Hindlimb muscle (tissue), 1 donor: Measurements from ENCODE around the gene GPC5. TPM values are rescaled to one million over a fixed set of nuclear protein-coding genes. Genes with fewer than 3 reads are reported as not detected.
A peak's percentile ranks its signal among the peaks of the same experiment; 100 is the strongest.

Experiments used
- DNase-seq: peaks from one replicate; pipeline ENCODE4 v3.0.0-alpha.2; 2013
- polyA plus RNA-seq: library from polyadenylated mRNA; unstranded; fragments of 120-200 nt; gene quantifications from one replicate; pipeline ENCODE4 v1.2.1, GENCODE V29; 2013; ENCODE audit not compliant: insufficient read length

Gene GPC5
- polyA plus RNA-seq, 1 donor: 0.48 TPM

DNA sequence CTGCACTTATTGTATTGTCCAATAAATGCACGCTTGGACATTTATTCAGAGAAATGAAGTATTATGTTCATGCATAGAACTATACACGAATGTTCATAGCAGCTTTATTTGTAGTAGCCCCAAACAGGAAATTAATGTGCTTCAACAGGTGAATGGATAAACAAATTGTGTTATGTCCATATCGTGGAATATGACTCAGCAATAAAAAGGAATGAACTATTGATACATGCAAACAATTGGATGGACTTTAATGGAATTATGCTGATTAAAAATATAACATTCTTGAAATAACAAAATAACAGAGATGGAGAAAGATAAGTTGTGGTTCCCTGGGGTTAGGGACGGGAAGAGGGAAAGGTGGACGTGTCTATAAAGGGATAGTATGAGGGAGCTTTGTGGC, 65.9 kb downstream of the GPC5 start:
- no peak for DNase-seq

DNA sequence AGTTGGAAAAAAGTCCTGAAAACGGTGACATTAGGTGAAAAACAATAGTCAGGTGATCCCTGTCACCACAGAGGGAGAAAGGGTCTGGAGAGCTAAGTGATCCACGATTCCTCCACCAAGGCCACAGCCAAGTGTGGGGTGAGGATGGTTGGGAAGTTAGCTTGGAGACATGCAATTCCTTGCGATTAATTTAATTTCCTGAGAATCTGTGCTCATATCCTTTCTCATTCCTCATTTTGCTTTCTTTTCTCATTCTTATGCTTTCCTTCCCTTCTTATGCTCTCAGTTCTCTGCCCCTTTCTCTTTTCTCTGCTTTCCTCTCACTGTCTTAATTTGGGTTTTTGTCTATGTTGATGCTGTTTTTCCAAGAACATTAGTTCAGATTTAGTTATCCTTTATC, 68.8 kb downstream of the GPC5 start:
- DNase-seq: no peak

DNA sequence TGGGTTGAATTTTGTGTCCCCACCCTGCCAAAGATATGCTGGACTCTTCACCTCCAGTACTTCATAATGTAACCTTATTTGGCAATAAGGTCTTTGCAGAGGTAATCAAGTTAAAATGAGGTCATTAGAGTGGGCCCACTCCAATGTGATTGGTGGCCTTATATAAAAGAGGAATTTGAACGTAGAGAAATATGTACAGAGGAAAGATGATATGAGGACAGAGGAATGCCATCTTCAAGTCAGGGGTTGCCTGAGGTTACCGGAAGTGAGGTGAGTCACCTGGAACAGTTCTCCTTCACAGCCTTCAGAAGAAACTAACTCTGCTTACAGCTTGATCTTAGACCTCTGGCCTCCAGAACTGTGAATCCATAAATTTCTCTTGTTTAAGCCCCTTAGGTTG, 69.9 kb downstream of the GPC5 start:
- no peak for DNase-seq

DNA sequence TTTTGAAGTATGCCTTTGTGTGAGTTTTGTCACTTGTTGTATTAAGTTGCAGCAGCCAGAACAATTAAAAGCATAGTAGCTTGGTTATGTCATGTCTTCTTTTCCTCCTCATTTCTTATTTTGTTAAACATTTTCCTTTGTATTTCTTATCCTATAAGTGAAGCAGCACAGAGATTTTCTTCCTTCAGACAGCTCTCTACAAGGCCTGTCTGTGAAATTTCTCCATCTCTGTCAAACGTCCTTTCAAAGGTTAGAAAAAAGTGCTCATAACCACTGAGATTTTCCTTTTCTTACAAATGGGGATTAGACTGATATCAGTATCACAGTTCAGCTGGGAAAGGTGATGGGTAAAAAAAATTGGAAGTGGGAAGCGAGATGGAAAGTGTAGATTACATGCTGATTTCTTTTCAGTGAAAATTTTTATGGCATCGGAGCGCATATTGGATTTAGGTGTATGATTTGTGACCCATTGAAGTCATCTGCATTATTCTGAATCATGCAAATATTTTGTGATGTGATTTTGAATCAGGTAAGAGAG, 71.7 kb downstream of the GPC5 start:
- no peak for DNase-seq

DNA sequence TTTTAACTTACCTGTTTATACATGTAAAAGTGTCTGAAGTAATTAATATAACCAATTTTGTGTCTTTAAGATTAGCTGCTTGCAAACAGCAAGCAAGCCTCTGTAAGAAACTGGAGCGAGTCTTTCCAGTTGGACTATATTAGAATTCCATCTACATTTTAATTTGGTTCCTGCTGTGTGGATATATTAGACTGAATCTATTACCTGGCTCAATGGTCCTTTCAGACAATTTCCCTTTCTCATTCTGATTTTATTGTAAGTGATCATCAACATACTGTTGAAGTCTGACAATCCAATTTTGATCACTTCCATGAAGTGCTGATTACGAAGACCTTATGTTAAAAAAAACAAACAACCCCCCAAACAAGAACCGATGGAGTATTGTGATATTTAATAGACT, 72.3 kb downstream of the GPC5 start:
- no peak for DNase-seq

DNA sequence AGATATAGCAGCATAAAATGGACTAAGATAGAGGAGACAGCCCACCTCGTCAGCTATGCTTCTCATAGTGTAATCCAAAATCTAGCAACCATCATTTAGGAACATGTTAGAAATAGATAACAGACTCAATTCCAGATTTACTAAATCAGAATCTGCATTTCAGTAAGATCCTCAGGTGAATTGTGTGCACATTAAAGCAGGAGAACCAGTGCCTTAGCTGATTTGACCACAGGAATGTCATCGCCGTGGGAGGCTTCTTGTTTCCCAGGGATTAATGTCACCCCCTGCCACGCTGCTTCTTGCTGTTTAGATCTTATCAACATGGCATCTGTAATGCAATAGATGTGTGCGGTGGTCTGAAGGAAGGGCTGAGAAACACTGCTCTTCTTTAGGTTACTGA, 84.0 kb downstream of the GPC5 start:
- DNase-seq: no peak

DNA sequence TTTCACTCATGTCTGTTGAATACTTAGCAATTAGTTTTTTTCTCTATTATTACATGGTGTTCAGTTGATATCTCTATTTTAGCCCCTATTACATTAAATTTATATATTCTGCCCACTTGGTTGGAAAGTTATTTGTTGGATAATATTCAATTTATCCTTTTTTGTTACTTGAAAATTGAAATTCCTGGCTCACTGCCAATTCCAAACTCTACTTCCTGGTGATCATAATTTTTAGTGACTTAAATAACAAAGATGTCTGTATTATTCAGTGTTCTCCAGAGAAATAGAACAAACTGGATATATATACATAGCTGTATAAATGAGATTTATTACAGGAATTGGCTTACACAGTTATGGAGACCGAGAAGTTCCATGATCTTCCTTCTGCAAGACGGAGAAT, 93.6 kb downstream of the GPC5 start:
- DNase-seq: no peak

DNA sequence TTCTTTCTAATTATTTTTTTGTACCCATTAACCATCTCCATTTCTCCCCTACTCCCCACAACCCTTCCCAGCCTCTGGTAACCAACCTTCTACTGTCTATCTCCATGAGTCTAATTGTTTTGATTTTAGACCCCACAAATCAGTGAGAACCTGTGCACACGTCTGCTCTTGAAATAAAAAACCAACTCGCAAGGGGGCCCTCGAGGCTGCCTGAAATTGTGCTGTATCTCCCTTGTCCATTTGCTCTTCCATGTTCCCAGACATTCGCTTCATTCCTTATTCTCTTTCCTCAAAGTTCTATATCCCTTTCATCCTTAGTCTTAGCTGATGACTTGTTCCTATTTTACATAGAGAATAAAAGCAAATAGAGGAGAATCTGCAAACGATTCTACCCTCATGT, 95.0 kb downstream of the GPC5 start:
- DNase-seq: no peak

DNA sequence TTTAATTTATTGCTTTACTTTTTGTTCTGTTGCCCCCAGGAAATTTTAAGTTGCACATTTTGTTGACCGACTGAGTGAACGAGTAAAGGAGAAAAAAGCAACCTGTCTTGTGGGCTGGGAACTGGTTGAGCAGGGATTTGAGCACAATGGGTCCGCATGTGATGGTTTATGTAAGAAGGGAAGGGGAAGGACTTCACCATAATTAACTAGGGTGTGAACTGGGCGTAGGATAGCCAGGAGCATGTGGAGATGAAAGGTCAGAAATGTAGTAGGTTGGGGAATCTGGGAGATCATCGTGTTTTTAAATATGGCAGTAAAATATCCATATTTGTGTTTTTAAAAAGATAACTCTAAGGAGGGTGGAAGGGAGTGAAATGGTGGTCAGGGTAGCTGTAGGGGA, 99.9 kb downstream of the GPC5 start:
- no peak for DNase-seq

DNA sequence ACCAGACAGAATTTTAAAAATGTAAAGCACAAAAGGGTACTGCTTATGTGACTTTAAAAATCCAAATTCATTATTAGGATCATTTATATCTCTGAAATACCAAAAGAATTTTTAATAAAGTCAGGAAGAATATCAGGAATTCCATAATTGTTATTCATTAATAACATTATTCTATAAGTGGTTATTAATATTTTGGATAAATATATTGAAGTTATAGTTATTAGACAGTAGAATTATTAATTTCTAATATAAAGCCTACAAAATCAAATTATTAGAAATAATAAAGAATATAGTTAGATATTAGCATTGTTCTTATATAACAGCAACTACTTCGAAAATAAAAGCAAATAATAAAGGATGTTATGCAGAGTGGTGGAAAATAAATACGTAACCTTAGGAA, 105.8 kb downstream of the GPC5 start:
- DNase-seq: no peak

DNA sequence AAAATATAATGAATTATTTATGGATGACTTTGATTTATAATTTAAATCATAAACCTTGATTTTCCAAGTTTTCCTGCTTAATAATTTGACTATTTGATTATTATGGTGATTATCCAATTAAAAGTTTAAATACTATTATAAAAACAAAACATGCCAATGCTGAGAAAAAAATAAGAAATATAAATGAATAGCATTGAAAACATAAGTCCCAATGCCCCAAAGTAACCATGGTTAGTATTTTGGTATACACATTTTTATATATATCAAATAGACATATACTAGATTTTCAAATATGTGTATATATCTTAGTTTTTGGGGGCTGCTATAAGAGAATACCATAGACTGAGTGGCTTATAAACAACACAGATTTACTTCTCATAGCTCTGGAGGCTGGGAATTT, 108.3 kb downstream of the GPC5 start:
- no peak for DNase-seq

DNA sequence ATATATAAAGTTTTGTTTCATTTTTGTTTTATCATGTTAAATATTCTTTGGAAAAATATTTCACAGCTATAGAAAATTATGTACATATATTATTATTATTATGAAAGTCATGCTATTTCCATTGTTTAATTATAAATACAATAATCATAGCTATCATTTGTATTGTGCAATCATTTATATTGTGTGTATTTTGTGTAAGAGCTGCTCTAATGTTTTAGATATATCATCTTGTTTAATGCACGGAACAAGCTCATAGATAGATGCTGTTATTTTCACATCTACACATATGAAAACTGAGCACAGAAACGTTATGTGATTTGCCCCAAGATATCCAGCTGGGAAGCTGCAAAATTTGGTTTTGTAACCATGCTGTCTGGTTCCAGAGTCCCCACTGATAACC, 111.6 kb downstream of the GPC5 start:
- DNase-seq: no peak

DNA sequence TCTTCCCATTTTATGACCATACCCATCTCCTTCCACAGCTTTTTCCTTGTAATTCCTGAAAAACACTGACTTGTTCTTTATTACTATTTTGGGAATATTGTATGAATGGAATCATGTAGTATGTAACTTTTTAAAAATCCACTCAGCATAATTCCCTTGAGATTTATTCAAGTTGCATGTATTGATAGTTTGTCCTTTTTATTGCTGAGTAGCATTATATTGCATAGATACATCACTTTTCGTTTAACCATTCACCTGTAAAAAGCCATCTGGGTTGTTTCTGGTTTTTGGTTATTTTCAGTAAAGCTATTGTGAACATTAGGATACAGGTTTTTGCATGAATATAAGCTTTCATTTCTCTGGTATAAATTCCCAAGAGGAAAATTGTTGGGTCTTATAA, 115.4 kb downstream of the GPC5 start:
- DNase-seq: no peak

DNA sequence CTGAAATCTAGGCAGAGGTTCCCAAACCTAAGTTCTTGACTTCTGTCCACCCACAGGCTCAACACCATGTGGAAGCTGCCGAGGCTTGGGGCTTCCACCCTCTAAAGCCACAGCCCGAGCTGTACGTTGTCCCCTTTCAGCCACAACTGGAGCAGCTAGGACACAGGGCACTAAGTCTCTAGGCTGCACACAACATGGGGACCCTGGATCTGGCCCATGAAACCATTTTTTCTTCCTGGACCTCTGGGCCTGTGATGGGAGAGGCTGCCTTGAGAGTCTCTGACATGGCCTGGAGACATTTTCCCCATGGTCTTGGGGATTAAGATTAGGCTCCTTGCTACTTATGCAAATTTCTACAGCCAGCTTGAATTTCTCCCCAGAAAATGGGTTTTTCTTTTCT, 118.4 kb downstream of the GPC5 start:
- DNase-seq: no peak

DNA sequence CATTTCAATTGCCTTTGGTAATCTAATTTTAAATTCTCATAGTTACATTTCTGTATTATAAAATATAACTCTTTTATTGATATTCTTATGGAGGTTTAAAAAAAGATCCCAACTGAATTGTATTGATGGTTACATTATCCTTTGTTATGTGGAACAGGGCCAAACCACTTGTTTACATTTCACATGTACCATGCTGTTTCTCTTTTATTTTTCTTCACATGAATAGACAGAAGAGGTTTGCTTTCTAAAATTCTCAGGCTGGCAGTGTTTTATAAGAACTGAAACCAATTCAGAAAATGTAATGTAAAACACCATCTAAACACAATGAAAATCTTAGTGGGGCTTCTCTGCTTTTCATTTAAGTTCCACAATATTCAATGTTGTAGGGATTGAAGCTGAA, 122.5 kb downstream of the GPC5 start:
- no peak for DNase-seq

DNA sequence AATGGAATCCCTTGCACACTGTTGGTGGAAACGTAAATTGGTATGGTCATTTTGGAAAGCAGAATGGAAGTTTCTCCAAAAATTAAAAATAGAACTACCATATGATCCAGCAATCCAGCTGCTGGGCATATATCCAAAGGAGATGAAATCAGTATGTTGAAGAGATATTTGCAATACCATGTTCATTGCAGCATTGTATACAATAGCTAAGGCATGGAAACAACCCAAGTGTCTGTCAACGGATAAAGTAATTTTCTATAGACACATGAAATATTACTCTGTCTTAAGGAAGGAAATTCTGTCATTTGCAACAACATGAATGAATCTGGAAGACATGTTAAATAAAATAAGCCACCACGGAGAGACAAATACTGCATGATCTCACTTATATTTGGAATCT, 124.7 kb downstream of the GPC5 start:
- peak; percentile 9 for DNase-seq

DNA sequence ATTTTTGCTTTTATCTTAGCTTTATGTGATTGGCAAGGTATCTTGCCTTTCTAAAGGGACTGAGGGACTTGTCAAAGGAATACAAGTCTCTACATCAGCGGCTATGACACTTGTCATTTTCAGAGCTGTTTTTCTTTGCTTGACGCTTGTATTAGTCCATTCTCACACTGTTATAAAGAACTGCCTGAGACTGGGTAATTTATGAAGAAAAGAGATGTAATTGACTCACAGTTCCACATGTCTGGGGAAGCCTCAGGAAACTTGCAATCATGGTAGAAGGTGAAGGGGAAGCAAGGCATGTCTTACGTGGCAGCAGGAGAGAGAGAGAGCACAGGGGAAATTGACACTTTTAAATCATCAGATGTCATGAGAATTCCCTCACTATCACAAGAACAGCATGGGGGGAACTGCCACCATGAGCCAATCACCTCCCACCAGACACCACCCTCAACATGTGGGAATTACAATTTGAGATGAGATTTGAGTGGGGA, 128.2 kb downstream of the GPC5 start:
- DNase-seq: no peak

DNA sequence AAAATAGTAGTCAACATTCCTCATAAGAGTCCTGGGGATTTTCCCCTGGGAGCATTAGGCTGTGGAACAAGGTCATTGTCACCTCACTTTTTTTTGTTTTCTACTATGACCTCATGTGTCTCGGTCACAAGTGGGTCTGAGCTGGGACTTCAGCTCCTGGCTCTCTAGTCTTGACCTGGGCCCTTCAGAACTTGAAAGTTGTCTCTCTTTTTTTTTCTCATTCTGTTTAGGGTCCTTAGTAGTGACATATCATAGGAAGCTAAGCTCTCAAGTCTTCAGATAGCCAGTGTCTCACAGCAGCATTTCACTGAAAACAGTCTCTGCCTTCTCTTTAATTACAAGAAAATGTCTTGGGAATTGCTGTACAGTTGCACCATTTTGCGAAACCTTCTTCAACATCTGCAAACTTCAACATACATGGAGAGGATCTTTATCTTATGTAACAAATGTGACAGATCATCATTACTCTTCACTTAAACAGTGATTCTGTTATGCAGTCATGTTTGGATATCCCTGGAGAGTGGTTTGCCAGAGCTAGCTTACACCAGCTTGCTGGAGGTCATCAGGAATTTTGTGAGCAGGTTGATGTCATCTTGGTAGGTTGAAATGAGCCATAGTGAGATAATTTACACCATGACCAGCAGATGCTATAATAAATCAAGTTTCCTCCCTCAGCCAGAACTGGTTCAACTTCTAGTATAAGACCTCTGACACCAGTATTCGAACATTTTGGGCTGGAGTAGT, 131.5 kb downstream of the GPC5 start:
- DNase-seq: no peak

DNA sequence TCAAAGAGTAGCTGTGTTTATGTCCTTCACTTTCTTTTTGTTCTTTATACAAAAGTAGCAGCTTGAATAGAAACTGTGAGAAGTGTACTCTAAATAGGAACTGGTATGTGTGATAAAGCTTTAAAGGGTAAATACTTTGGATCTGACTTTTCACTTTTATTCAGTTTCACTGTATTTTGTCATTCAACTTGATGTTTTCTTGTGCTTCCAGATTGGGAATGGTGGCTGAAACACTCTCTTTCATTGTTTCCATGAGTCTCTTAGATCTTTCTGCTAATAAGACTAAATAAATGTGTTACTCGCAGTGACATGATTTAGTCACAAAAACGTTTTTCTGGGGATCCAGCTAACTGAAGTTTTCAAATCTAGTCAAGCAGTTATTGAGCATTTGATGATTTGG, 133.2 kb downstream of the GPC5 start:
- DNase-seq: no peak

DNA sequence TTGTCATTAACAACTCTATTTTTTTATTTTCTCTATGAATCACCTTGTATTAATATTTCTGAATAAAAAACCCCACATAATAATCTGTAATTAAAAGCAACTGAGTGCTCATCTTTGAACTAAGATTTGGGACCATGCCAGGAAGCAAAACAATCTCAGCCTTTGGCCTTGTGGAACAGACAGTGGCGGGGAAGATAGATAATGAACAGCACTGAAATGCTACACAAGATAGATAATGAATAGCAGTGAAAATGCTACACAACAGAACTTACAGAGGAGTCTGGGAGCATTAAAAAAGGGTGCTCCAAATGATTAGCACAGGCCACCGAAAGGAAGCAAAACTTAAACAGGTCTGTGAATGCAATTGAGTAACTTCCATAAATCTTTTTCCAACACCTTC, 134.9 kb downstream of the GPC5 start:
- DNase-seq: no peak

DNA sequence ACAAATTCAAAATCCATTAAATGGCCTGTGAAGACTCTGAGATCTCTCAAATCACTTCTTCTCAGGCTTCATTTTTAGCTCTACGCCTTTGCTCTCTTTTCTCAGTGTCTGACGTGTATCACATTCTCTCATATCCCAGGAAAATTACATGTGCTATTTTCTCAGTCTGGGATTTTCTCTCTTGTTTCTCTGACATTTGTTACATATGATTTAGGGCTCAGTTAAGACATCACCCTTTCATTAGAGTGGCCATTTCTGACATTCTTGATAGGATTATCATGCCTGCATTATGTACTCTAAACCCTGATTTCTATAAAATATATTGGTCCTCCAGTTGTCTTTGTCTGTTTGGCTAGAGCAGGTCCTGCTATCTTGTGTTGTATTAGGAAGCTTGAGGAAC, 136.6 kb downstream of the GPC5 start:
- DNase-seq: no peak

DNA sequence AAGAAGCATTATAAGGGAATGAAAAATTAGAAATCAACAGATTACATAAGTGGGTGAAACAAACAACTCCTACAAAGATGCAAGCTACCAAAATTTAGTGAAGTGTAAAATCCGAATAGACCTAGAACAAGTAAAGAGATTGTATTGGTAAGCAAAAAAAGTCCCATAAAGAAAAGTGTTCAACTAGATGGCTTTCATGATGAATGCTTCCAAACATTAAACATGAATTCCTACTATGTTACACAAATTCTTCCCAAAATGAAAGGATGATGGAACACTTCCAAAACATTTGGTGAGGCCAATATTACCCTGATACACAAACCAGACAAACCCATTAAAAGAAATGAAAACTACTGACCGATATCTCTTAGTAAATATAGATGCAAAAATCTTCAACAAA, 139.0 kb downstream of the GPC5 start:
- no peak for DNase-seq

DNA sequence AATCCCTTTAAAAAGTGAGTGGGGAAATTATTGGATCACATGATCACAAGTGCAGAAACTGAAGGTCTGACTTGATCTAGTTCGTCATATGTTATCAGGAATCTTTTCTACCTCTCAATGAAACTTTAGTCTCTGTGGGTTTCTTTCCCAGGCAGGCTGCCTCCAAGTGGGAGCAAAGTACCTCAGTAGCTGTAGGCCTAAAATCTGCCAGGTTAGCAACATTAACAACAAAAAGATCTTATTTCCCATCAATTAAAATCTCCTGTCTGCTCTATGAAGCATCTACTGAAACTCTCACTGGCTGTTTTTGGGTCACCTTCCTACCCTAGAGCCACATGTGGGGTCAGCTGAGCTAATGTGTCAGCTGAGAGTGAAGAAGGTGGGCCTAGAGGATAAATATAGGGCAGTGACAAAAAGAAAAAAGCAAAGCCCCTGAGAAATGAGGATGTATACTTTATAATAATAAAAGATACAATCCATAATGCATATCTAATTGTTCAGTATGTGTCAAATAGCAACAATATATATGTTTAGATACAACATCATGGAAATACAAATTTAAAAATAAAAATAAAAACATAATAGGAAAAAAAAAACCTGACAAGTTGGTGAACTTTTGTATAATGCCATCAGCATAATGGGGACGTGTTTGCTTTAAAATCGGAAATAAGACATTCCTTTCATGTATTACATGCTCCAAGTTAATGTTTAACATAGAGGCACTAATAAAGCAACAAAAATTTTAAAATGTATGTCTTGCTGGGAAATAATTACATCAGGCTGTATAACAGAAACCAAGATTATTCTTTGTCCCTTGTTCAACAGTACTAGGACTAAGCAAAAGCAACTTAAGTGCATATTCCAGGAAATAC, 141.1 kb downstream of the GPC5 start:
- no peak for DNase-seq
